GM20000 (cell line): Measurements from ENCODE around the gene IL13RA1.

Experiments used
- DNase-seq: peaks from one replicate; pipeline ENCODE4 v3.0.0; 2012; ENCODE audit warnings: low spot score
- CTCF ChIP-seq: IDR thresholded peaks from 2 replicates; pipeline ENCODE4 v1.5.1; 2012; ENCODE audit warnings: mild to moderate bottlenecking, control low read depth; ENCODE audit errors: extremely low read depth, missing control alignments

The IL13RA1 gene

GRCh38 chrX:118825227-118825626 lies 97.8 kb downstream of the IL13RA1 start:
- no peak for TF ChIP-seq CTCF
- no peak for DNase-seq

GRCh38 chrX:118839334-118839958 lies 112.0 kb downstream of the IL13RA1 start:
- DNase-seq = peak; percentile 72
- TF ChIP-seq CTCF = peak; percentile 57
